Measurements from ENCODE around the gene PDX1.

DNA sequence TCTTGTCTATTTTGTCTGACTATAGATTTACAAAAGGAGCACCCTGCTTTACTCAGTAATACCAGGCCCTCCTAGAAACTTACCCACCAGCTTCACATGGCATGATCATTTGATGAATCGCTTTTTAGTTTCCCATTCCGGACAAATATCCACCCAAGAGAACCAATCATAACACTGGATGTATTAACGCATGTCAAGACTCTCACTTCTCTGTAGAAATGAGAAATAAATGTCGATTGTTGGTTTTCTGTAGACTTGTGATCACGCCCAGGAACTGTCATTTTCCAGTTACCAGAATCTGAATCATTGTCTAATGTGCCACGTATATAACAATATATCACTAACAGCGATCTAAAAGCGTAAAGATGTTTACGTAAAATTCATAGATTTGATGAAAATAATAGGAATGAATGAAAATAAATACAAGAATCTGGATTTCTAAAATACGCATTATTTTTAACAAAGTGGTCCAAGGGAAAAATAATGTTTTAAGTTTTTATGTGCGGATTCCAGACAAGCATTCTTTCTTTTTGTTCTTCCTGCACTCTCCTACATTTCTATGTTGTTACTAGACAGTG is 35.3 kb downstream of the PDX1 start:
- TF ChIP-seq, protein P1, sequence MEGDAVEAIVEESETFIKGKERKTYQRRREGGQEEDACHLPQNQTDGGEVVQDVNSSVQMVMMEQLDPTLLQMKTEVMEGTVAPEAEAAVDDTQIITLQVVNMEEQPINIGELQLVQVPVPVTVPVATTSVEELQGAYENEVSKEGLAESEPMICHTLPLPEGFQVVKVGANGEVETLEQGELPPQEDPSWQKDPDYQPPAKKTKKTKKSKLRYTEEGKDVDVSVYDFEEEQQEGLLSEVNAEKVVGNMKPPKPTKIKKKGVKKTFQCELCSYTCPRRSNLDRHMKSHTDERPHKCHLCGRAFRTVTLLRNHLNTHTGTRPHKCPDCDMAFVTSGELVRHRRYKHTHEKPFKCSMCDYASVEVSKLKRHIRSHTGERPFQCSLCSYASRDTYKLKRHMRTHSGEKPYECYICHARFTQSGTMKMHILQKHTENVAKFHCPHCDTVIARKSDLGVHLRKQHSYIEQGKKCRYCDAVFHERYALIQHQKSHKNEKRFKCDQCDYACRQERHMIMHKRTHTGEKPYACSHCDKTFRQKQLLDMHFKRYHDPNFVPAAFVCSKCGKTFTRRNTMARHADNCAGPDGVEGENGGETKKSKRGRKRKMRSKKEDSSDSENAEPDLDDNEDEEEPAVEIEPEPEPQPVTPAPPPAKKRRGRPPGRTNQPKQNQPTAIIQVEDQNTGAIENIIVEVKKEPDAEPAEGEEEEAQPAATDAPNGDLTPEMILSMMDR (IDR thresholded peaks at IDR 0.05 in 4 of 5, conservative IDR thresholded peaks at IDR 0.05 in 1 of 5): no peak
- no peak for TF ChIP-seq POLR2A (IDR thresholded peaks at IDR 0.05)

Data from gastrocnemius medialis (tissue), 4 donors.